Subcutaneous abdominal adipose tissue (tissue), 5 donors: ENCODE data around the gene CHAMP1.
A peak's percentile ranks its signal among the peaks of the same experiment; 100 is the strongest.

Experiments used
- H3K27ac ChIP-seq: one replicate; pipeline ENCODE4 v1.7.0; 2013; ENCODE audit warnings: low read depth, mild to moderate bottlenecking, inconsistent platforms, low read length, moderate library complexity
- H3K27me3 ChIP-seq, 5 donors: one replicate each; pipeline ENCODE4 v1.7.0; 2013; ENCODE audit warnings: low read length in 5 of 5, inconsistent platforms in 1 of 5; ENCODE audit not compliant: control insufficient read depth in 5 of 5, insufficient read depth in 4 of 5
- H3K36me3 ChIP-seq, 5 donors: one replicate each; pipeline ENCODE4 v1.7.0; 2013; ENCODE audit warnings: low read length in 5 of 5; ENCODE audit not compliant: control insufficient read depth in 5 of 5, insufficient read depth in 5 of 5
- H3K4me1 ChIP-seq, 5 donors: one replicate each; pipeline ENCODE4 v1.7.0; 2013; ENCODE audit warnings: low read length in 5 of 5, mild to moderate bottlenecking in 3 of 5, moderate library complexity in 1 of 5; ENCODE audit not compliant: control insufficient read depth in 5 of 5, insufficient read depth in 5 of 5
- H3K4me3 ChIP-seq, 5 donors: one replicate each; pipeline ENCODE4 v1.7.0; 2013; ENCODE audit warnings: low read length in 5 of 5, low read depth in 1 of 5
- H3K9ac ChIP-seq, 5 donors: one replicate each; pipeline ENCODE4 v1.7.0; 2013; ENCODE audit warnings: low read length in 5 of 5, mild to moderate bottlenecking in 4 of 5, moderate library complexity in 3 of 5
- H3K9me3 ChIP-seq, 5 donors: one replicate each; pipeline ENCODE4 v1.7.0; 2013; ENCODE audit warnings: low read length in 5 of 5; ENCODE audit not compliant: control insufficient read depth in 5 of 5
- donor health status: healthy.
- donor health status: healthy.
- donor health status: healthy.
- donor health status: healthy.
- donor health status: healthy.

CHAMP1 gene

DNA sequence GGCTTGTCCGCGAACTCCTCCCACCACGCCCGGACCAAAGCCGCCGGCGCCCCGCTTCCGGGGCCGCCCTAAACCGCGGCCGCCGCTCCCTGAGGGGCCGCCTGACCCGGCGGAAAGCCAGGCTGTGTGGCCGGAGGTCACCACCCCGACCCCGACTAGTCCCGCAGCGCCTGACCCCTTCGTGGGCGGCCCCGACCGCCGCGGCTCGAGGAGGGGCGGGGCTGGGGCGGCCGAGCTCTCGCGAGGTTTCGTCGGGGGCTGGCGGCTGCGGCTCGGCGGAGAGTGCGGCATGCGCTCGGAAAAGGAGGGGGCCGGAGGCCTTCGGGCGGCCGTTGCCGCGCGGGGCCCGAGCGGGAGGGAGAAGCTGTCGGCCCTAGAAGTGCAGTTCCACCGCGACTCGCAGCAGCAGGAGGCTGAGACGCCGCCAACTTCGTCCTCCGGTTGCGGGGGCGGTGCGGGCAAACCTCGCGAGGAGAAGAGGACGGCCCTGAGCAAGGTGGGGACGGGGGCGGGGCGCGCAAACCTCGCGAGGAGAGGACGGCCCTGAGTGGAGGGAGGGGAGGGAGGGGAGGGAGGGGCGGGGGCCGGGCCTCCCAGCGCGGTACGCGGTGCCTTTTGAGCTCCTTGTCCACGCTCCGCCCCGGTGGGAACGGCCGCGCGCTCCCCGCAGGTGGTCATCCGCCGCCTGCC, 32.8 kb upstream of the CHAMP1 start, which contains the start of gene UPF3A:
UPF3A (plus strand) TSS at position 251 of the 690 bp plus-strand sequence; CDS start at position 290, 39 bp downstream.
- peak within 1 kb of the TSS; percentile 77 to 95 (median 84) for H3K4me3 ChIP-seq
- H3K9me3 ChIP-seq = no peaks in the 10 kb centered on the region
- H3K9ac ChIP-seq = peak within 1 kb of the TSS; percentile 81 to 92 (median 86)
- H3K4me1 ChIP-seq = peaks cover 0 to 36% (median 33%) of the 10 kb centered on the region in 5 donors
- no peaks in the 10 kb centered on the region for H3K27me3 ChIP-seq
- H3K36me3 ChIP-seq = peaks cover 3 to 15% (median 7%) of the 10 kb centered on the region in 5 donors
- peak within 1 kb of the TSS; percentile 86 for H3K27ac ChIP-seq

- Histone ChIP-seq H3K27me3 (no peaks in the 10 kb centered on the region), H3K36me3 (peaks cover 7 to 19% (median 9%) of the 10 kb centered on the region in 5 donors), H3K4me1 (peaks cover 0 to 36% (median 33%) of the 10 kb centered on the region in 5 donors), H3K4me3 (peak overlapping the region; percentile 75 to 95 (median 84)), H3K9me3 (no peaks in the 10 kb centered on the region), H3K27ac (peak overlapping the region; percentile 86), H3K9ac (peak overlapping the region; percentile 81 to 87 (median 85))
These were observed 32.1 kb upstream of the CHAMP1 start for GRCh38 chr13:114282041-114282670.

DNA sequence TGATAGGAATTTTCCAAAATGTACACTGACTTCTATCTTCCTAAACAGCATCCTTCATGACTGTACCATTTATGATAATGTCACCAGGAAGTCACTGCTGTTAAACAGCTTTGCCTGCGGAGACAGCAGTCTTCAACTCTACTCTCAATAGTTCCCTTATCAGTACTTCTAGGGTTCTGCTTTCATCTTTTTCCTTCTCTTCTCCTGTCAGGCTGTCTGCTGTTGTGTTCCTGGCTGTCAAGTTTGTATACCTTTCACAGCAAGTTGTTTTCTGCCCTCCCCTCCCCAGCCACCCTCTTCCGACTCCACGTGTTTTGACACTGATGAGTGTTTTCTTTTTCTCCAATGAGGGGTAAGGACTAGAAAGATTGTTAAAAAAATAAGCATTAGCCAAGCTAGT, 30.7 kb upstream of the CHAMP1 start:
- Histone ChIP-seq H3K36me3 (peaks cover 2 to 26% (median 20%) of the 10 kb centered on the region in 5 donors), H3K27me3 (no peaks in the 10 kb centered on the region), H3K9ac (peak overlapping the region in 1 of 5 donors; percentile 4), H3K4me3 (no peak overlapping the region), H3K27ac (peak overlapping the region; percentile 63), H3K9me3 (no peaks in the 10 kb centered on the region), H3K4me1 (peaks cover 0 to 36% (median 33%) of the 10 kb centered on the region in 5 donors)

DNA sequence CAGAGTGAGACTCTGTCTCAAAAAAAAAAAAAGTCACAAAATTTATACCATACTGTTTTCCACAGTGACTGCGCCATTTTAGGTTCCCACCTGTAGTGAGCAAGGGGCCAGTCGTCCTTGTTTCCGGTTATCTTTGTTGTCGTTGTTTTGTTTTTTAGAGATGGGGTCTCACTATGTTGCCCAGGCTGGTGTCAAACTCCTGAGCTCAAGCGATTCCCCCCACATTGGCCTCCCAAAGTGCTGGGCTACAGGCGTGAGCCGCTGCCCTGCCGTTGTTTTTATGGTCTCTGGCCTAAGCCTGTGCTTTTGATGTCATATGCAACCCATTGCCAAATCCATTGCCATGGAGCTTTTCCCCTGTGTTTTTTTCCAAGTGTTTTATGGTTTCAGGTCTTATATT, 29.6 kb upstream of the CHAMP1 start:
- H3K9ac ChIP-seq = peak overlapping the region in 2 of 5 donors; percentile 13 to 26
- peak overlapping the region; percentile 84 for H3K27ac ChIP-seq
- H3K9me3 ChIP-seq = no peaks in the 10 kb centered on the region
- no peaks in the 10 kb centered on the region for H3K27me3 ChIP-seq
- H3K4me3 ChIP-seq = no peak overlapping the region
- H3K4me1 ChIP-seq = peaks cover 0 to 36% (median 33%) of the 10 kb centered on the region in 5 donors
- H3K36me3 ChIP-seq = peaks cover 0 to 33% (median 24%) of the 10 kb centered on the region in 5 donors

GRCh38 chr13:114285166-114285808, 29.0 kb upstream of the CHAMP1 start:
- Histone ChIP-seq H3K36me3 (peaks cover 0 to 38% (median 29%) of the 10 kb centered on the region in 5 donors), H3K27ac (peak overlapping the region; percentile 84), H3K9ac (peak overlapping the region in 1 of 5 donors; percentile 13), H3K9me3 (no peaks in the 10 kb centered on the region), H3K4me3 (no peak overlapping the region), H3K4me1 (peaks cover 0 to 36% (median 32%) of the 10 kb centered on the region in 5 donors), H3K27me3 (no peaks in the 10 kb centered on the region)

GRCh38 chr13:114286808-114287207, 27.5 kb upstream of the CHAMP1 start:
- Histone ChIP-seq H3K9ac (no peak overlapping the region), H3K27me3 (no peaks in the 10 kb centered on the region), H3K9me3 (no peaks in the 10 kb centered on the region), H3K36me3 (peaks cover 0 to 43% (median 31%) of the 10 kb centered on the region in 5 donors), H3K27ac (no peak overlapping the region), H3K4me1 (peaks cover 0 to 29% (median 24%) of the 10 kb centered on the region in 5 donors), H3K4me3 (no peak overlapping the region)

DNA sequence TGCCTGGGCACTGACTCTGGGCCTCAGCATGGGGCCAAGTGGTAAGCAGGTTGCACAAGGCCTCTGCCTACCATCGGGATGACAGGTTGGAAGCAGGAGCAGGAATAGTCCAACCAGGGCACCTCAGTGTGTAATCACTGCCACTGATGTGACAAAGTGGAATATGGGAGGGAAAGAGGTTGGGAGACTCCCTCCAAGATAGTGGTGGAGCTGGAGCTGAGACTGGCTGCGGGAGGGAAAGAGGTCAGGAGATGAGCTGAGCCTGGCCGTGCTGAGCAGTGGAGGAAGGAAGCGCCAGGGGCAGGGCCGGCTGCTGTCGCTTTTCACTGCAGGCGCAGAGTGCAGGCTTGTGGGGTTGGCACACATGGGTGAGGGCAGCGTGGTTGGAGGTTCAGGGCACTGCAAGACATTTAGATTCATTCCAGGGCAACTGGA, 26.1 kb upstream of the CHAMP1 start:
- Histone ChIP-seq H3K27me3 (no peaks in the 10 kb centered on the region), H3K27ac (no peak overlapping the region), H3K4me3 (no peak overlapping the region), H3K9ac (no peak overlapping the region), H3K36me3 (peaks cover 2 to 52% (median 39%) of the 10 kb centered on the region in 5 donors), H3K4me1 (peaks cover 0 to 18% (median 16%) of the 10 kb centered on the region in 5 donors), H3K9me3 (no peaks in the 10 kb centered on the region)

DNA sequence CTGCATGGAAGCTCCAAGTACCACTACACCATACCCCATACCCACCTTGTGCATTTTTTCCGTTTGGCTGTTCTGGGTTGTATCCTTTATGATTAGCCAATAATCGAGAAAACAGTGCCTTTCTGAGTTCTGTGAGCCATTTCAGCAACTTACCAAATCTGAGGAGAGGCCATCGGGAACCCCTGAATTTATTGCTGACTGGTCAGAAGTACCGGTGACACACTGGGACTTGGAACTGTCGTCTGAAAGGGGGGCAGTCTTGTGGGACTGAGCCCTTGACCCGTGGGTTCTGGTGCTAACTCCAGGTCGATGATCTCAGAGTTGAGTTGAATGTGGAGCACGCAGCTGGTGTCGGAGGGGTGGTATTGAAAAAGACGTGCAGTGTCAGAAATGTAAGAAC, 17.9 kb upstream of the CHAMP1 start:
- Histone ChIP-seq H3K9me3 (no peaks in the 10 kb centered on the region), H3K27ac (no peak overlapping the region), H3K9ac (no peak overlapping the region), H3K4me3 (no peak overlapping the region), H3K4me1 (peaks cover 0 to 7% (median 2%) of the 10 kb centered on the region in 5 donors), H3K36me3 (peaks cover 9 to 48% (median 37%) of the 10 kb centered on the region in 5 donors), H3K27me3 (no peaks in the 10 kb centered on the region)

DNA sequence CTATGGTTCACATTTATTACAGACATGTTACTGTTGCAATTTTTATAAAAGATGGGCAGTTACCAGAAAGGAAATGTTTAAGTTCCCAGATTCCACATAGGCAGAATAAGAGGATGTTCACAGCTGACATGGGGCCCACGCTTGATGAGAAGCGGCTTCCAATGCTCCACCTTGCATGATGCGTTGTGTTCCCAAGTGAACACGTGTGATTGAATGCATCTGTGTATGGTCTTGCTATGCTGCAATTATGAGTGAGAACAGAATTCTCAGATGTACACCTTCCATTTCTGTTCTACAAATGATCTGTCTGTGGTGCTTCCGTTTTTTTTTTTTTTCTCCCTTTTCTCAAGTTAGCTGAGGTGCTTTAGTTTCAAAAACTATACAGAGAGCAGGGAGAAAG, 17.4 kb upstream of the CHAMP1 start:
- H3K36me3 ChIP-seq = peaks cover 9 to 48% (median 38%) of the 10 kb centered on the region in 5 donors
- no peaks in the 10 kb centered on the region for H3K9me3 ChIP-seq
- no peak overlapping the region for H3K9ac ChIP-seq
- H3K27me3 ChIP-seq = no peaks in the 10 kb centered on the region
- H3K27ac ChIP-seq = no peak overlapping the region
- peaks cover 0 to 7% (median 2%) of the 10 kb centered on the region in 5 donors for H3K4me1 ChIP-seq
- no peak overlapping the region for H3K4me3 ChIP-seq
